ENCODE results near the gene GLOD5. TPM values are rescaled to one million over a fixed set of nuclear protein-coding genes. Genes with fewer than 3 reads are reported as not detected.

GLOD5 gene
- total RNA-seq, 1 experiment from 2014 or later: not detected

DNA sequence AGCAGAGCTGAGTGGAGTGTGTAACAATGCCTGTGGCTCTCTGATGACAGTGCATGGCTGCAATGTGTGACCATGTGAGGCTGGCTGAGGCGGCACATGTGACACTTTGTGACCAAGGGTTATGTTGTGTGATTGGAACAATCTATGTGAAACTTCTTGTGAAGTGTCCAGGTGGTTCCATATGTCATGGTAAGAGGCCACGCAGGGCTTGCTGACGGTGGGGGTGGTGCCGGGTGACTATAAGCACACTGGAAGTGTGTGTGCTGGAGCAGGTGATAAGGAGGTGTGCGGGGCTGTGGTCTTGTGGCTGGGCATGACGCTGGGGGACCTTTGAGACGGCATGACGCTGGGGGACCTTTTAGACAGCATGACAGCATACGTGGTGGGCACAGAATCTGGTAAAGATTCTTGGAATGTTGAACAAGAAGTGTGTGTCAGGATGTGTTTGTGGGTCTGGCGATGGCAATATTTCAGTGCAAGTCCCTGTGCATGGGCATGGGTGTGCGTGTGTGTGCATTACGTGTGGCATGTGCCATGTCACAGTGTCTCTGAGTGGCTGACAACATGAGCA, 32.9 kb downstream of the GLOD5 start:
- Histone ChIP-seq H3K4me3 (ENCODE audit: insufficient read depth, low read depth, low read length) (no peak overlapping the region), H3K27me3 (ENCODE audit: control insufficient read depth, insufficient read depth, low read length) (no peaks in the 10 kb centered on the region), H3K36me3 (replicated peaks; ENCODE audit: control insufficient read depth, insufficient read depth, low read length) (no peaks in the 10 kb centered on the region)
- DNase-seq: no peak

GRCh38 chrX:48794911-48795515, 33.5 kb downstream of the GLOD5 start:
- Histone ChIP-seq H3K36me3 (replicated peaks; ENCODE audit: control insufficient read depth, insufficient read depth, low read length) (no peaks in the 10 kb centered on the region), H3K27me3 (ENCODE audit: control insufficient read depth, insufficient read depth, low read length) (no peaks in the 10 kb centered on the region), H3K4me3 (ENCODE audit: insufficient read depth, low read depth, low read length) (no peak overlapping the region)
- no peak for DNase-seq

- Histone ChIP-seq H3K36me3 (replicated peaks; ENCODE audit: control insufficient read depth, insufficient read depth, low read length) (no peaks in the 10 kb centered on the region; the same call in 1 of the 2 replicates), H3K4me3 (ENCODE audit: insufficient read depth, low read depth, low read length) (no peak overlapping the region), H3K27me3 (ENCODE audit: control insufficient read depth, insufficient read depth, low read length) (no peaks in the 10 kb centered on the region)
- DNase-seq: no peak
These were observed 36.8 kb downstream of the GLOD5 start for GRCh38 chrX:48798318-48798717.

GRCh38 chrX:48800574-48801279, 39.2 kb downstream of the GLOD5 start:
- Histone ChIP-seq H3K4me3 (ENCODE audit: insufficient read depth, low read depth, low read length) (peak overlapping the region; percentile 50), H3K36me3 (replicated peaks; ENCODE audit: control insufficient read depth, insufficient read depth, low read length) (peaks cover 2% of the 10 kb centered on the region), H3K27me3 (ENCODE audit: control insufficient read depth, insufficient read depth, low read length) (no peaks in the 10 kb centered on the region)
- no peak for DNase-seq

DNA sequence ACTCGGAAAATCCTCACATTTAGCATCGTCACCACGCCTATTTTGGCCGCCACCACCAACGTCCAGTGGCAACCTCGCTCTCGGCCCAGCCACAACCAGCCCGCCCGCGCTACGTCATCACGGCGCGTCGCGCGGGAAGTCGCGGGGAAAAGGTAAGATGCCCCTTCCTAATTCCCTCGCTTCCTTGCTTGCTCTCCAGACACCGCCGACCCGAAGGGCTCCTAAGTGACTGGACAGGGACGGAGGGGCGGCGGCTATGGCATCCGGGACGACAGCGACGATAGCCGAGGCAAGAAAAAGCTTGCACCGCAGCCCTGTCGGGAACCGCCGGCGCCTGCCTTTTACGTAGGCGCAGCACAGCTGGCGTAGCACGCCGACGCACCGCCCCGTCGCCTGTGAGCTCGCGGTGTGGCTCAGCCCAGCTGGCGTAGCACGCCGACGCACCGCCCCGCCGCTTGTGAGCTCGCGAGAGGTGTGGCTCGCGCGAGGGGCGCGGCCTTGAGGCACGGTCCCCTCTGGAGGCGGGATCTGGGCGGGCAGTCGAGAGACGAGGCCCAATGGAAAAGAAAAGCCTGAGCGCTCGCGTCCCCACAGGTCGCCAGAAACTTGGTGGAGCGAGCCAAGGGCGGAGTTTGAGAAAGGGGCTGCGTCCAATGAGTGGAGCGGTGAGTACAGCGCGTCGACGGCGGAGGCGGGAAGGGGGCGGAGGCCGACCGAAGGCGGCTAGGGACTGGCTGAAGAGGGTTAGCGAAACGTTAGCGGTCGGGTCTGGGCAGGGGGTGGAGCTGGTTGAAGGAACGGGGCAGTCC, 39.9 kb downstream of the GLOD5 start, which contains the start of gene HDAC6:
Gene HDAC6, plus strand, starts transcription at position 788 of the 809 bp plus-strand sequence. CDS start 626 bp downstream, outside the sequence.
- H3K4me3 ChIP-seq (ENCODE audit: insufficient read depth, low read depth, low read length): peak within 1 kb of the TSS; percentile 59
- peaks cover 2% of the 10 kb centered on the region for H3K36me3 ChIP-seq (replicated peaks; ENCODE audit: control insufficient read depth, insufficient read depth, low read length)
- H3K27me3 ChIP-seq (ENCODE audit: control insufficient read depth, insufficient read depth, low read length): no peaks in the 10 kb centered on the region
- peak; percentile 95 for DNase-seq

DNA sequence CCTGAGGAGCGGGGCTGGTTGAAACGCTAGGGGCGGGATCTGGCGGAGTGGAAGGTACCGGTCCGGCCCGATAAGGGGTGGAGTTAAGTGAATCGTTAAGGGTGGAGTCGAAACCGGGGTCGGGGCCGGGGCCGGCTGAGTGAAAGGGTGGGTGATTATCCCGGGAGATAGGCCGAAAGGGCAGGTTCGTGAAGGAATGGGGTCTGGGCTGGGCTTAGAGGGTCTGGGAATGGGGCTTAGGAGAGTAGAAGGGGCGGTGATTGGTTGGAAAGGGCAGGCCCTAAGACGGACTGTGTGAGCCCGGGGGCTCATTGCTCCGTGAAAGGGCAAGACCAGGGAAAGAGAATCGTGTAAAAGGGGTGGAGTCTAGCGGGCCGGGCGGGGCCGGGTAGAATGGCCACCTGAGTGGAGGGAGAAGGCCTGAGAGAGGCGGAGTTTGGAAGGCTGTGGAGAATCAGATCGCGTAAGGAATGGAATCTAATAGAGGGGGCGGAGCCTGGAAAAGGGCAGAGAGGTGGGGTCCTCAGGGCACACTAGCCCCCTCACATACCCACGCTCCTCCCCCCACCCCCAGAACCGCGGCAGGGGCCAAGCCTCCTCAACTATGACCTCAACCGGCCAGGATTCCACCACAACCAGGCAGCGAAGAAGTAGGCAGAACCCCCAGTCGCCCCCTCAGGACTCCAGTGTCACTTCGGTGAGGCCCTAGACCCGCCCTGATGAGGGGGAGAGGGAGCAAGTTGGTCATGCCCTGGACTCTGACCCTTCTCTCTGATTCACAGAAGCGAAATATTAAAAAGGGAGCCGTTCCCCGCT, 40.8 kb downstream of the GLOD5 start:
- H3K36me3 ChIP-seq (replicated peaks; ENCODE audit: control insufficient read depth, insufficient read depth, low read length): peaks cover 2% of the 10 kb centered on the region
- DNase-seq: peak; percentile 88
- peak overlapping the region; percentile 59 for H3K4me3 ChIP-seq (ENCODE audit: insufficient read depth, low read depth, low read length)
- no peaks in the 10 kb centered on the region for H3K27me3 ChIP-seq (ENCODE audit: control insufficient read depth, insufficient read depth, low read length)

DNA sequence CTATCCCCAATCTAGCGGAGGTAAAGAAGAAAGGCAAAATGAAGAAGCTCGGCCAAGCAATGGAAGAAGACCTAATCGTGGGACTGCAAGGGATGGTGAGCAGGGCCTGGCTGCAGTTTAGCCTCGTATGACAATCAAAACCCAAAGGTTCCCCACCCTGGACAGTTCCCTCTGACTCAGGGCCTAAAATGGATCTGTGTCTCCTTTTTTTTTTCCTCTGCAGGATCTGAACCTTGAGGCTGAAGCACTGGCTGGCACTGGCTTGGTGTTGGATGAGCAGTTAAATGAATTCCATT, 41.3 kb downstream of the GLOD5 start:
- Histone ChIP-seq H3K36me3 (replicated peaks; ENCODE audit: control insufficient read depth, insufficient read depth, low read length) (peaks cover 2% of the 10 kb centered on the region), H3K27me3 (ENCODE audit: control insufficient read depth, insufficient read depth, low read length) (no peaks in the 10 kb centered on the region), H3K4me3 (ENCODE audit: insufficient read depth, low read depth, low read length) (peak overlapping the region; percentile 59)
- DNase-seq: no peak

GRCh38 chrX:48806081-48806480, 44.5 kb downstream of the GLOD5 start:
- Histone ChIP-seq H3K27me3 (ENCODE audit: control insufficient read depth, insufficient read depth, low read length) (no peaks in the 10 kb centered on the region), H3K36me3 (replicated peaks; ENCODE audit: control insufficient read depth, insufficient read depth, low read length) (peaks cover 2% of the 10 kb centered on the region), H3K4me3 (ENCODE audit: insufficient read depth, low read depth, low read length) (no peak overlapping the region)
- no peak for DNase-seq

GRCh38 chrX:48813644-48814043, 52.1 kb downstream of the GLOD5 start:
- no peak overlapping the region for H3K4me3 ChIP-seq (ENCODE audit: insufficient read depth, low read depth, low read length)
- no peaks in the 10 kb centered on the region; the same call in none of the 2 replicates for H3K36me3 ChIP-seq (replicated peaks; ENCODE audit: control insufficient read depth, insufficient read depth, low read length)
- H3K27me3 ChIP-seq (ENCODE audit: control insufficient read depth, insufficient read depth, low read length): no peaks in the 10 kb centered on the region
- no peak for DNase-seq

- H3K27me3 ChIP-seq (ENCODE audit: control insufficient read depth, insufficient read depth, low read length): no peaks in the 10 kb centered on the region
- no peaks in the 10 kb centered on the region; the same call in none of the 2 replicates for H3K36me3 ChIP-seq (replicated peaks; ENCODE audit: control insufficient read depth, insufficient read depth, low read length)
- no peak for DNase-seq
- no peak overlapping the region for H3K4me3 ChIP-seq (ENCODE audit: insufficient read depth, low read depth, low read length)
These were observed 53.2 kb downstream of the GLOD5 start for GRCh38 chrX:48814722-48815121.

- DNase-seq: no peak
These were observed 53.7 kb downstream of the GLOD5 start for GRCh38 chrX:48815266-48815665.

GRCh38 chrX:48816014-48816810, 54.7 kb downstream of the GLOD5 start:
- peaks cover 1% of the 10 kb centered on the region for H3K36me3 ChIP-seq (replicated peaks; ENCODE audit: control insufficient read depth, insufficient read depth, low read length)
- no peak overlapping the region for H3K4me3 ChIP-seq (ENCODE audit: insufficient read depth, low read depth, low read length)
- no peak for DNase-seq
- H3K27me3 ChIP-seq (ENCODE audit: control insufficient read depth, insufficient read depth, low read length): no peaks in the 10 kb centered on the region

More at GRCh38 chrX:48815266-48815665, 53.7 kb downstream of the GLOD5 start:
- H3K4me3 ChIP-seq (ENCODE audit: insufficient read depth, low read depth, low read length): no peak overlapping the region
- H3K36me3 ChIP-seq (replicated peaks; ENCODE audit: control insufficient read depth, insufficient read depth, low read length): peaks cover 1% of the 10 kb centered on the region
- no peaks in the 10 kb centered on the region for H3K27me3 ChIP-seq (ENCODE audit: control insufficient read depth, insufficient read depth, low read length)

DNA sequence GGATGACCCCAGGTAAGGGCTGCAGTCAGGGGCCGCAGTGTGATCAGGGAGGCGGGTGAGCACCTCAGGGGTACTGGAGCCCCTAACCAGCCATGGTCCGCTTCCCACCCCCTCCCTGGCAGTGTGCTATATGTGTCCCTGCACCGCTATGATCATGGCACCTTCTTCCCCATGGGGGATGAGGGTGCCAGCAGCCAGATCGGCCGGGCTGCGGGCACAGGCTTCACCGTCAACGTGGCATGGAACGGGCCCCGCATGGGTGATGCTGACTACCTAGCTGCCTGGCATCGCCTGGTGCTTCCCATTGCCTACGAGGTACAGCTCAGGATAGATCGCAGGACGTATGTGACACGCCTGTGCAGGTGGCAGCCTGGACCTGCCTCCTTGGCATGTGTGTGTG, 56.6 kb downstream of the GLOD5 start:
- Histone ChIP-seq H3K4me3 (ENCODE audit: insufficient read depth, low read depth, low read length) (no peak overlapping the region), H3K27me3 (ENCODE audit: control insufficient read depth, insufficient read depth, low read length) (no peaks in the 10 kb centered on the region), H3K36me3 (replicated peaks; ENCODE audit: control insufficient read depth, insufficient read depth, low read length) (peaks cover 1% of the 10 kb centered on the region)
- no peak for DNase-seq

Measured in H7 (cell line).